CD14-positive monocyte (primary cell): Measurements from ENCODE around the gene CDK17. TPM values are rescaled to one million over a fixed set of nuclear protein-coding genes. Genes with fewer than 3 reads are reported as not detected.

ENCODE experiments used
- DNase-seq, 3 donors: peaks; one replicate each; pipeline ENCODE4 v3.0.0-alpha.2; 2011 to 2022
- H2AFZ ChIP-seq: 2 replicates; pipeline ENCODE4 v1.6.0; 2012; ENCODE audit warnings: mild to moderate bottlenecking, low read depth, low read length, inconsistent platforms; ENCODE audit not compliant: insufficient read depth, poor library complexity, severe bottlenecking
- H3K27ac ChIP-seq, 2 donors: 1 replicate in 1 of 2; 2 replicates in 1 of 2; pipeline ENCODE4 v1.5.1; 2012 to 2013; ENCODE audit warnings: low read length in 2 of 2, control low read depth in 1 of 2, inconsistent platforms in 1 of 2, low read depth in 1 of 2, mild to moderate bottlenecking in 1 of 2
- H3K27me3 ChIP-seq, 2 donors: one replicate each; pipeline versions ENCODE4 v1.6.0 to v1.6.1; 2011 to 2013; ENCODE audit warnings: low read length in 2 of 2; ENCODE audit not compliant: control insufficient read depth in 2 of 2, insufficient read depth in 2 of 2
- H3K36me3 ChIP-seq, 2 donors: replicated peaks in 1 of 2; 1 replicate in 1 of 2; 2 replicates in 1 of 2; pipeline versions ENCODE4 v1.5.1 to v1.6.1; 2012 to 2013; ENCODE audit warnings: low read length in 2 of 2, control low read depth in 1 of 2, inconsistent platforms in 1 of 2, mild to moderate bottlenecking in 1 of 2; ENCODE audit not compliant: insufficient read depth in 2 of 2, control insufficient read depth in 1 of 2
- H3K4me1 ChIP-seq, 2 donors: 1 replicate in 1 of 2; 2 replicates in 1 of 2; pipeline versions ENCODE4 v1.5.1 to v1.6.1; 2012 to 2013; ENCODE audit warnings: low read length in 2 of 2, control low read depth in 1 of 2, inconsistent platforms in 1 of 2, mild to moderate bottlenecking in 1 of 2, moderate library complexity in 1 of 2; ENCODE audit not compliant: insufficient read depth in 2 of 2, control insufficient read depth in 1 of 2
- H3K4me2 ChIP-seq: replicated peaks from 2 replicates; pipeline ENCODE3; 2012; ENCODE audit warnings: low read length, moderate library complexity, mild to moderate bottlenecking; ENCODE audit not compliant: poor library complexity, severe bottlenecking; ENCODE audit errors: extremely low read depth
- H3K4me3 ChIP-seq, 3 experiments: fragments of 200-600 bp in 1 of 3; sonication (generic) in 1 of 3; replicated peaks in 1 of 3; 1 replicate in 2 of 3; 2 replicates in 1 of 3; pipeline ENCODE4 v1.5.1; 2011 to 2013; ENCODE audit warnings: low read length in 3 of 3, mild to moderate bottlenecking in 3 of 3, control low read depth in 2 of 3, low read depth in 2 of 3, inconsistent platforms in 1 of 3, moderate library complexity in 1 of 3
- H3K79me2 ChIP-seq: 2 replicates; pipeline ENCODE4 v1.6.0; 2012; ENCODE audit warnings: mild to moderate bottlenecking, control low read depth, inconsistent platforms, low read length, moderate library complexity; ENCODE audit not compliant: insufficient read depth
- H3K9ac ChIP-seq: 2 replicates; pipeline ENCODE4 v1.6.0; 2017; ENCODE audit warnings: low read length, mild to moderate bottlenecking; ENCODE audit not compliant: insufficient read depth, poor library complexity, severe bottlenecking
- H3K9me3 ChIP-seq, 2 donors: replicated peaks in 1 of 2; 1 replicate in 1 of 2; 2 replicates in 1 of 2; pipeline versions ENCODE4 v1.5.1 to v1.6.1; 2012 to 2013; ENCODE audit warnings: low read length in 2 of 2, control low read depth in 1 of 2; ENCODE audit not compliant: control insufficient read depth in 1 of 2, insufficient read depth in 1 of 2
- H4K20me1 ChIP-seq: 2 replicates; pipeline ENCODE4 v1.6.0; 2012; ENCODE audit warnings: mild to moderate bottlenecking, low read length, control low read depth, moderate library complexity; ENCODE audit not compliant: insufficient read depth
- H3K27ac Mint-ChIP-seq, 7 donors: one replicate each; pipeline ENCODE4 v1.8.0; 2020; ENCODE audit warnings: mild to moderate bottlenecking in 7 of 7, mixed read lengths in 7 of 7, moderate library complexity in 6 of 7, inconsistent platforms in 2 of 7
- H3K27me3 Mint-ChIP-seq, 3 donors: one replicate each; pipeline ENCODE4 v1.8.0; 2021 to 2022; ENCODE audit warnings: low read depth in 3 of 3, mild to moderate bottlenecking in 3 of 3, mixed read lengths in 3 of 3, moderate library complexity in 3 of 3, inconsistent platforms in 1 of 3
- H3K36me3 Mint-ChIP-seq, 2 donors: one replicate each; pipeline ENCODE4 v1.8.0; 2020; ENCODE audit warnings: mixed read lengths in 2 of 2, inconsistent platforms in 1 of 2, mild to moderate bottlenecking in 1 of 2
- H3K4me1 Mint-ChIP-seq: one replicate; pipeline ENCODE4 v1.8.0; 2020; ENCODE audit warnings: mild to moderate bottlenecking, mixed read lengths
- H3K4me3 Mint-ChIP-seq, 2 donors: one replicate each; pipeline ENCODE4 v1.8.0; 2020; ENCODE audit warnings: mild to moderate bottlenecking in 2 of 2, mixed read lengths in 2 of 2, moderate library complexity in 1 of 2
- H3K9me3 Mint-ChIP-seq, 7 donors: one replicate each; pipeline ENCODE4 v1.8.0; 2020 to 2022; ENCODE audit warnings: mixed read lengths in 7 of 7, mild to moderate bottlenecking in 6 of 7, moderate library complexity in 6 of 7, inconsistent platforms in 2 of 7
- CTCF ChIP-seq: fragments of 200-600 bp; IDR thresholded peaks from one replicate; pipeline ENCODE4 v1.8.0; 2022; ENCODE audit warnings: antibody characterized with exemption, mild to moderate bottlenecking
- WGBS: methylation state at CpG from one replicate; pipeline ENCODE4 v1.1.5; 2013; ENCODE audit warnings: missing lambda C conversion rate; ENCODE audit not compliant: insufficient coverage; 5-methylcytosine and 5-hydroxymethylcytosine counted together
- intact Hi-C, 2 donors: fragments of 100-400 bp; cut with micrococcal nuclease; formaldehyde crosslinking; loops; one replicate each; pipeline versions ENCODE4 v1.15.0 to v1.15.1; 2023
- polyA plus RNA-seq, 3 donors: library from polyadenylated mRNA; depleted of rRNA in 1 of 3; unstranded in 2 of 3; stranded (reverse) in 1 of 3; fragments of 300-500 nt in 2 of 3; fragments of >200 nt in 1 of 3; fragmentation: Illumina TruSeq in 2 of 3; gene quantifications; 1 replicate in 2 of 3; 2 replicates in 1 of 3; pipeline ENCODE4 v1.2.3, GENCODE V29; 2012 to 2021

Gene CDK17
- polyA plus RNA-seq, 3 donors = 3.6 to 6.9 (median 6.4) TPM

GRCh38 chr12:96441816-96442215, 41.6 kb upstream of the CDK17 start:
- H3K4me2 ChIP-seq = no peak overlapping the region
- no peak overlapping the region for H3K27ac Mint-ChIP-seq
- H3K27ac ChIP-seq = no peak overlapping the region
- no peaks in the 10 kb centered on the region for H3K79me2 ChIP-seq
- intact Hi-C loops = no loop called here
- no peaks in the 10 kb centered on the region for H3K36me3 ChIP-seq
- H4K20me1 ChIP-seq = no peaks in the 10 kb centered on the region
- H3K36me3 Mint-ChIP-seq = no peaks in the 10 kb centered on the region
- no peak overlapping the region for H3K4me3 ChIP-seq
- peaks cover 0 to 8% (median 1%) of the 10 kb centered on the region in 3 donors for H3K27me3 Mint-ChIP-seq
- H3K27me3 ChIP-seq = no peaks in the 10 kb centered on the region
- H2AFZ ChIP-seq = no peak overlapping the region
- peaks cover 10 to 15% of the 10 kb centered on the region in 2 donors for H3K4me1 ChIP-seq
- WGBS = no CpG with 5 or more reads among the region's 3 CpGs
- H3K4me1 Mint-ChIP-seq = peaks cover 13% of the 10 kb centered on the region
- H3K9me3 ChIP-seq = no peaks in the 10 kb centered on the region
- DNase-seq = no peak
- no peak overlapping the region for H3K9ac ChIP-seq
- peaks cover 0 to 2% (median 0%) of the 10 kb centered on the region in 7 donors for H3K9me3 Mint-ChIP-seq
- TF ChIP-seq CTCF = no peak
- H3K4me3 Mint-ChIP-seq = no peak overlapping the region

GRCh38 chr12:96438330-96438729, 38.1 kb upstream of the CDK17 start:
- no peak for TF ChIP-seq CTCF
- Histone ChIP-seq H4K20me1 (no peaks in the 10 kb centered on the region), H2AFZ (no peak overlapping the region), H3K79me2 (no peaks in the 10 kb centered on the region), H3K4me1 (peaks cover 11% of the 10 kb centered on the region in 2 donors), H3K9ac (no peak overlapping the region), H3K4me3 (no peak overlapping the region), H3K36me3 (no peaks in the 10 kb centered on the region), H3K27ac (no peak overlapping the region), H3K27me3 (no peaks in the 10 kb centered on the region), H3K4me2 (no peak overlapping the region), H3K9me3 (no peaks in the 10 kb centered on the region)
- intact Hi-C loops = no loop called here
- no peak for DNase-seq
- no peak overlapping the region for H3K4me3 Mint-ChIP-seq
- 75% methylated on average over 1 of the region's 3 CpGs for WGBS
- peaks cover 0 to 4% (median 0%) of the 10 kb centered on the region in 7 donors for H3K9me3 Mint-ChIP-seq
- peaks cover 10% of the 10 kb centered on the region for H3K4me1 Mint-ChIP-seq
- H3K36me3 Mint-ChIP-seq = no peaks in the 10 kb centered on the region
- no peak overlapping the region for H3K27ac Mint-ChIP-seq
- peaks cover 0 to 6% (median 0%) of the 10 kb centered on the region in 3 donors for H3K27me3 Mint-ChIP-seq
